Stimulated activated naive CD8-positive, alpha-beta T cell treated with anti-CD3 and anti-CD28 coated beads, Interleukin-15, amount 100 ng/mL, for 72 hours (primary cell): ENCODE data around the gene PITPNM2.
A peak's percentile ranks its signal among the peaks of the same experiment; 100 is the strongest.

Experiments
- ATAC-seq: fragments of 150-1000 bp; cut with Tn5 transposase; 2 replicates; pipeline ENCODE4 v1.10.0; 2021; ENCODE audit warnings: mild to moderate bottlenecking, moderate library complexity
- DNase-seq, 2 donors: peaks; one replicate each; pipeline ENCODE4 v3.0.0; 2021 to 2022
- H3K27ac Mint-ChIP-seq, 2 donors: one replicate each; pipeline ENCODE4 v1.8.0; 2022; ENCODE audit warnings: mild to moderate bottlenecking in 2 of 2, mixed read lengths in 2 of 2, moderate library complexity in 2 of 2
- H3K27me3 Mint-ChIP-seq: one replicate; pipeline ENCODE4 v1.8.0; 2022; ENCODE audit warnings: mixed read lengths
- H3K4me1 Mint-ChIP-seq: one replicate; pipeline ENCODE4 v1.8.0; 2022; ENCODE audit warnings: mild to moderate bottlenecking, mixed read lengths
- H3K4me3 Mint-ChIP-seq, 2 donors: one replicate each; pipeline ENCODE4 v1.8.0; 2022; ENCODE audit warnings: mild to moderate bottlenecking in 2 of 2, mixed read lengths in 2 of 2, moderate library complexity in 1 of 2
- H3K9me3 Mint-ChIP-seq, 2 donors: one replicate each; pipeline ENCODE4 v1.8.0; 2022; ENCODE audit warnings: mixed read lengths in 2 of 2

The PITPNM2 gene

GRCh38 chr12:123150744-123151456 lies at the start of gene PITPNM2:
TSS of gene PITPNM2 (minus strand) at chr12:123151090. CDS start at chr12:123034590, 116,500 bp downstream.
- peak; percentile 87 for ATAC-seq
- peak; percentile 65 to 68 for DNase-seq
- peak within 1 kb of the TSS; percentile 87 to 91 for H3K4me3 Mint-ChIP-seq
- H3K9me3 Mint-ChIP-seq: no peaks in the 10 kb centered on the region
- H3K27ac Mint-ChIP-seq: peak within 1 kb of the TSS; percentile 94
- H3K27me3 Mint-ChIP-seq: no peaks in the 10 kb centered on the region
- peaks cover 33% of the 10 kb centered on the region for H3K4me1 Mint-ChIP-seq

GRCh38 chr12:123200414-123200813 lies 49.5 kb upstream of the PITPNM2 start:
- peak overlapping the region; percentile 90 to 95 for H3K27ac Mint-ChIP-seq
- no peak for DNase-seq
- no peaks in the 10 kb centered on the region for H3K27me3 Mint-ChIP-seq
- peak; percentile 61 for ATAC-seq
- no peaks in the 10 kb centered on the region for H3K9me3 Mint-ChIP-seq
- H3K4me3 Mint-ChIP-seq: no peak overlapping the region
- peaks cover 18% of the 10 kb centered on the region for H3K4me1 Mint-ChIP-seq

- Mint-ChIP-seq H3K27me3 (no peaks in the 10 kb centered on the region), H3K27ac (no peak overlapping the region), H3K4me3 (no peak overlapping the region), H3K9me3 (no peaks in the 10 kb centered on the region), H3K4me1 (peaks cover 18% of the 10 kb centered on the region)
- DNase-seq: no peak
- ATAC-seq: no peak
These were observed 49.0 kb upstream of the PITPNM2 start for GRCh38 chr12:123199936-123200335.

- Mint-ChIP-seq H3K27me3 (no peaks in the 10 kb centered on the region), H3K4me3 (no peak overlapping the region), H3K27ac (no peak overlapping the region), H3K4me1 (no peaks in the 10 kb centered on the region), H3K9me3 (no peaks in the 10 kb centered on the region)
- DNase-seq: no peak
- no peak for ATAC-seq
These were observed 36.7 kb upstream of the PITPNM2 start for GRCh38 chr12:123187637-123188036.

- Mint-ChIP-seq H3K9me3 (no peaks in the 10 kb centered on the region), H3K4me1 (no peaks in the 10 kb centered on the region), H3K4me3 (no peak overlapping the region), H3K27ac (no peak overlapping the region), H3K27me3 (no peaks in the 10 kb centered on the region)
- DNase-seq (no peak), ATAC-seq (no peak)
These were observed 29.3 kb upstream of the PITPNM2 start for GRCh38 chr12:123180171-123180570.

- no peak for DNase-seq
- H3K4me1 Mint-ChIP-seq: peaks cover 7% of the 10 kb centered on the region
- H3K4me3 Mint-ChIP-seq: no peak overlapping the region
- H3K27me3 Mint-ChIP-seq: no peaks in the 10 kb centered on the region
- no peak overlapping the region for H3K27ac Mint-ChIP-seq
- no peak for ATAC-seq
- H3K9me3 Mint-ChIP-seq: no peaks in the 10 kb centered on the region
These were observed 21.1 kb upstream of the PITPNM2 start for GRCh38 chr12:123171967-123172366.

GRCh38 chr12:123167329-123167728 lies 16.4 kb upstream of the PITPNM2 start:
- Mint-ChIP-seq H3K27me3 (no peaks in the 10 kb centered on the region), H3K9me3 (no peaks in the 10 kb centered on the region), H3K4me1 (peaks cover 7% of the 10 kb centered on the region), H3K4me3 (no peak overlapping the region), H3K27ac (no peak overlapping the region)
- ATAC-seq (no peak), DNase-seq (no peak)

- DNase-seq (no peak), ATAC-seq (no peak)
- H3K4me1 Mint-ChIP-seq: peaks cover 7% of the 10 kb centered on the region
- no peaks in the 10 kb centered on the region for H3K9me3 Mint-ChIP-seq
- no peak overlapping the region for H3K27ac Mint-ChIP-seq
- H3K4me3 Mint-ChIP-seq: no peak overlapping the region
- H3K27me3 Mint-ChIP-seq: no peaks in the 10 kb centered on the region
These were observed 14.6 kb upstream of the PITPNM2 start for GRCh38 chr12:123165537-123165936.

GRCh38 chr12:123164710-123165261 lies 13.9 kb upstream of the PITPNM2 start:
- DNase-seq: no peak
- Mint-ChIP-seq H3K27me3 (no peaks in the 10 kb centered on the region), H3K4me3 (no peak overlapping the region), H3K27ac (no peak overlapping the region), H3K4me1 (peaks cover 7% of the 10 kb centered on the region), H3K9me3 (no peaks in the 10 kb centered on the region)
- no peak for ATAC-seq

- H3K27ac Mint-ChIP-seq: no peak overlapping the region
- no peak overlapping the region for H3K4me3 Mint-ChIP-seq
- ATAC-seq: no peak
- H3K9me3 Mint-ChIP-seq: no peaks in the 10 kb centered on the region
- no peak for DNase-seq
- H3K27me3 Mint-ChIP-seq: no peaks in the 10 kb centered on the region
- peaks cover 7% of the 10 kb centered on the region for H3K4me1 Mint-ChIP-seq
These were observed 13.3 kb upstream of the PITPNM2 start for GRCh38 chr12:123164222-123164621.

- no peak overlapping the region for H3K27ac Mint-ChIP-seq
- no peak for ATAC-seq
- no peak overlapping the region for H3K4me3 Mint-ChIP-seq
- DNase-seq: no peak
- H3K4me1 Mint-ChIP-seq: no peaks in the 10 kb centered on the region
- H3K9me3 Mint-ChIP-seq: no peaks in the 10 kb centered on the region
- H3K27me3 Mint-ChIP-seq: no peaks in the 10 kb centered on the region
These were observed 12.3 kb upstream of the PITPNM2 start for GRCh38 chr12:123163227-123163626.

- no peak for ATAC-seq
- Mint-ChIP-seq H3K27me3 (no peaks in the 10 kb centered on the region), H3K27ac (no peak overlapping the region), H3K9me3 (no peaks in the 10 kb centered on the region), H3K4me1 (no peaks in the 10 kb centered on the region), H3K4me3 (no peak overlapping the region)
- no peak for DNase-seq
These were observed 10.1 kb upstream of the PITPNM2 start for GRCh38 chr12:123160801-123161487.

- H3K27ac Mint-ChIP-seq: no peak overlapping the region
These were observed 3.0 kb upstream of the PITPNM2 start for GRCh38 chr12:123153906-123154305.

GRCh38 chr12:123152833-123153232 lies 1.9 kb upstream of the PITPNM2 start:
- H3K9me3 Mint-ChIP-seq: no peaks in the 10 kb centered on the region
- H3K4me1 Mint-ChIP-seq: peaks cover 33% of the 10 kb centered on the region
- no peak overlapping the region for H3K4me3 Mint-ChIP-seq
- DNase-seq (no peak), ATAC-seq (no peak)
- H3K27me3 Mint-ChIP-seq: no peaks in the 10 kb centered on the region
- no peak overlapping the region for H3K27ac Mint-ChIP-seq

More at GRCh38 chr12:123153906-123154305, 3.0 kb upstream of the PITPNM2 start:
- H3K9me3 Mint-ChIP-seq: no peaks in the 10 kb centered on the region
- no peaks in the 10 kb centered on the region for H3K27me3 Mint-ChIP-seq
- H3K4me1 Mint-ChIP-seq: peaks cover 23% of the 10 kb centered on the region
- H3K4me3 Mint-ChIP-seq: no peak overlapping the region
- DNase-seq (no peak), ATAC-seq (no peak)

- Mint-ChIP-seq H3K4me3 (peak overlapping the region; percentile 81 to 87), H3K27ac (peak overlapping the region; percentile 82 to 94), H3K4me1 (peaks cover 33% of the 10 kb centered on the region), H3K9me3 (no peaks in the 10 kb centered on the region), H3K27me3 (no peaks in the 10 kb centered on the region)
- DNase-seq: no peak
- no peak for ATAC-seq
These were observed 866 bp upstream of the PITPNM2 start for GRCh38 chr12:123151457-123152454.
